SH-SY5Y (cell line): Measurements from ENCODE around the gene FGF11.

Experiments used
- GATA2 ChIP-seq: IDR thresholded peaks from 2 replicates; pipeline ENCODE4 v1.6.1; 2011; ENCODE audit warnings: mild to moderate bottlenecking, low read depth, low read length
- GATA3 ChIP-seq: IDR thresholded peaks from 2 replicates; pipeline ENCODE4 v1.6.1; 2011; ENCODE audit warnings: low read depth, mild to moderate bottlenecking, low read length, moderate library complexity

The FGF11 gene

GRCh38 chr17:7405350-7406234 is 33.7 kb upstream of the FGF11 start:
- TF ChIP-seq GATA2 (no peak), GATA3 (no peak)

DNA sequence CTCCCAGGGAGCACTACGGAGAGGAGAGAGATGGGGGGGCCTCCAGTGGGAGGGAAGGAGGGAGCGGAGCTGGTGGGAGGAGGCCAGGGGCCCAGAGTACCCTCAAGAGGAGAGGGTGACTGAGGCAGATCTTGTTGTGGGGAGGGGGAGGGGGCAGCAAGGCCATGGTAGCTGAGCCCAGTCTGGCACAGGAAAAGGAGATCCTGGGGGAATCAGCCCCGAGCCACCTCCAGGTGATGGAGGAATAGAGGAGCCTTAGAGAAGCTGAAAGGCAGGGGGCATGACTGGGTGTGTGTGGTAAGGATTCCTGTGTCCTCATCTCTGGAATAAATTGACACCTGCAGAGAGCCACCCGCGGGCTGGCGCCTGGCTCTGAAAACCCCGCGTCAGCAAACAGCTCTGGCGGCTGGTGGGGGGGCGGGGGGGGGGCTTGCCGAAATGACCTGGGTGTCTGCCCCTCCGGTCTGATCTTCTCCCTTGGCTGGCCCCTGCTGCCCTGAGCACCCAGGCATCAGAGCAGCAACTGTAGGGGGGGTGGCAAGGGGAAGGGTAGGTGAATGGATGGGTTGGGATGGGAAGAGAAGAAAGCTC is 33.0 kb upstream of the FGF11 start:
- TF ChIP-seq GATA3 (no peak), GATA2 (no peak)

DNA sequence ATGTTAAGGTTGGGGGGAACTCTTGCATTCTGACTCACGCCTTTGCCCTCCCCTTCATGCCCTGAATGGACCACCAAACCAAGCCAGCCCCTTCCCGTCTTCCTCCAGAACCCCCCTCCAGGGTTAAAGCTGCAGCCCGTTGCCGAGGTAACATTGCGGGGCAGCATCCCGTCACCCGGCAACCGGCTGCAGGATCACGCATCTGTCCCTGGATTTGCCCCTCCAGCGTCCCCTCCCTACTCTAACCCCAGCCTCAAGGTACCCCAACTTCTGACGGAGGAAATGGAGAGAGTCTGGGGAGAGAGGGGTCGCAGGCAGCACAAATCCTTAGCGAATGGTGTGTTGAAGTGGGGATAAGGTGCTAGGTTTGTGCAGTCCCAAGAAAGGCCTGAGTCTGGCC is 32.2 kb upstream of the FGF11 start:
- no peak for TF ChIP-seq GATA2
- no peak for TF ChIP-seq GATA3

- TF ChIP-seq GATA3, result no peak
- TF ChIP-seq GATA2, result no peak
Measured at GRCh38 chr17:7407485-7408251, 31.6 kb upstream of the FGF11 start, which contains the start of gene NLGN2. NLGN2 (plus strand) TSS chr17:7407845; CDS start chr17:7408256, 411 bp downstream.

GRCh38 chr17:7408252-7408727 is 31.0 kb upstream of the FGF11 start:
- TF ChIP-seq GATA2, result no peak
- no peak for TF ChIP-seq GATA3

DNA sequence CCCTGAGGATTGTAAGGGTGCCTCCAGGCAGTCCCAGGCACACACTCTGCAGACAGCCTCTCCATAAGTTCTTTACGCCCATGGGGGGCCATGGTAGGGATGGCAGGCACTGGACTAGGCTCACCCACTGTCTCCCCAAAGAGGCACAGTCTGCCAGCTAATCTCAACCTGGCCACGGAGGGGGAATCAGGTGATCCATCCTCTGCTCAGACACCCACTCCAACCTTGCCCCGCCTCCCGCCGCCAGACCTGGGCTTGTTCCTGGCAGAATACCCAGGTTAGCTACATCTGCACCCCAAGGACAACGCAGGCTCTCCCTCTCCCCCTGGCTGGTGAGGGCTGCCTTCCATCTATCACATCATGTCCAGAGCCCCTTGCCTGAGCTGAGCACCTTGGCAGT is 30.4 kb upstream of the FGF11 start:
- TF ChIP-seq GATA2, result no peak
- no peak for TF ChIP-seq GATA3

DNA sequence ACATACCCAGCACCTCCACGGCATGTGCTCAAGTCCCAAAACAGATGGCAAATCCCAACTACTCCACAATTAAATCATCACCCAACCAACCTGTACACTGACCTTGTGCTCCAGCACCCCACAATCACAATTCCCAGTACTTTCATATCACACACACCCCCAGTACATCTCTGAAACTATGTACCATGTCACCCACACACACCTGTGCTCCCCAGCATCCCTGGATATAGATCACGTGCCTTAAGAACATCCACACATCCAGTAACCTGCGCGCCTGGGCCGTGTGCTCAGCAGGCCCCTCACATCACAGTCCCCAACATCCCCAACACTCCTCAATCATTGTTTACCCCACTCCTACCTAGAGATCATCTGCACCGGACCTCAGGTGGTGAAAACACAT is 29.6 kb upstream of the FGF11 start:
- TF ChIP-seq GATA2 (no peak), GATA3 (no peak)

DNA sequence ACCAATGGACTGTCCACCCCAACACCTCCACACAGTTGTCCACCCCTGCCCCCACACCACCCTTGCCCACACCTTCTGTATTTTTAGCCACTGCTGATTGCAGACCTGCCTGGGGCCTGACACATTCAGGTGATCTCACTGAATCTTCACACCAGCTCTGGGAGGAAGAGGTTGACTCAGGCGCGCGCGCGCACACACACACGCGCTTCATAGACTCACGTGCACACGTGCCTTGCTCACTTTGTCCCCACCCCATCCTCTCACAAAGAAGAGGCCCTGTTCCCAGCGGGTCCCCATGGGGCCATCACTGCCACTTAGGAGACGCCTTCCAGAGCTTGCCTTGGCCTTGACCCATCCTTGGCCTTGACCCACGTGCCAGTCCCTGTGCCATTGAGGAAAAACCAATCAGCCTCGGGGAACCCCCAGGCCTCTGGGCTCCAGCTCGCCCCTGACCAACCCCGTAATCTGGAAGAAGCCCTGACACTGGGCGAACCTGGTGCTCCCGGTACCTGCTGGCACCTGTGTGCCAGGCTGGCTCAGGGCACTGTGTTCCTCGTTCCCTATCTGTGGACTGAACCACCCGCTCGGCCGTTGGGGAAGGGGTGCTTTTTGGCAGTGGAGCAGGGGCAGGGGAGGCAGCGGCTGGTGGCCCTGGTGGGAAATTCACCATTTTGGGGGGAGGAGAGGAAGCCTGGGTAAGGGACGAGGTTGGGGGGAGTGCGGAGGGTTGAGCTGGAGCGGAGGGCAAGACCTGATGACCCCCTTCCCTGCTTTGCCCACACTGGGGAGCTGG is 28.5 kb upstream of the FGF11 start:
- TF ChIP-seq GATA2 (no peak), GATA3 (no peak)

GRCh38 chr17:7411427-7411750 is 27.9 kb upstream of the FGF11 start:
- TF ChIP-seq GATA2, result no peak
- TF ChIP-seq GATA3, result no peak

GRCh38 chr17:7413346-7413985 is 25.8 kb upstream of the FGF11 start:
- TF ChIP-seq GATA2 (no peak), GATA3 (no peak)

DNA sequence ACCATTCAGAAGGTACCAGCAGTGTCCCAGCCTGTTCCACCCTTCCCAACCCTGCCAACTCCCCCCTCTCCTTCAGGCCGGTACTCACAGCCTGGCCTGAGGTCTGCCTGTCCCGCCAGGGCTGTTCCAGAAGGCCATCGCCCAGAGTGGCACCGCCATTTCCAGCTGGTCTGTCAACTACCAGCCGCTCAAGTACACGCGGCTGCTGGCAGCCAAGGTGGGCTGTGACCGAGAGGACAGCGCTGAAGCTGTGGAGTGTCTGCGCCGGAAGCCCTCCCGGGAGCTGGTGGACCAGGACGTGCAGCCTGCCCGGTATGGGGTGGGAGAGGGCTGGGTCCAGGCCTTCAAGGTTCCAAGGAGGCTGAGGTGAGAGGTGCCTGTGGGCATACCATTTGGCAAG is 24.5 kb upstream of the FGF11 start:
- no peak for TF ChIP-seq GATA2

- TF ChIP-seq GATA3, result no peak
- TF ChIP-seq GATA2, result no peak
Measured at GRCh38 chr17:7415784-7416183, 23.5 kb upstream of the FGF11 start.

DNA sequence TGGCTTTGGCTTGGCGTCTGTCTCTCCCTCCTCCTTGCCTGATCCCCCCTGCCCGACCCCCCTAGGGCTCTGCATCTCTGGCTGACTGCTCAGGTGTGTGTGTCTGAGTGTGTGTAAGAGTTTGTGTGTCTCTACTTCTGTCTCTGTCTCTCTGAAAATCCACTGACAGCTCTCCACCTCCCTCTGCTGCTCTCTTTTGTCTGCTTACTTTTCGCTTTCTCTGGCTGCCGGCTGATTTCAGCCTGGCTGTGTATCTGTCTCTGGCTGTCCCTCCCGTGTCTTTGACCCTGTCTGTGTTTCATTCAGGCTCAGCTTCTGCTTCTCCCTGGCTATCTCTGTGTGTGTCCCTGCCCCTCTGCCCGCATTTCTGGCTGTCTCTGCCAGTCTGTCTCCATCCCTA is 23.0 kb upstream of the FGF11 start:
- TF ChIP-seq GATA2, result no peak
- no peak for TF ChIP-seq GATA3
